HepG2 (cell line): ENCODE data around the gene TPM3. TPM values are rescaled to one million over a fixed set of nuclear protein-coding genes. Genes with fewer than 3 reads are reported as not detected.

ENCODE experiments used
- BORCS8-MEF2B ChIP-seq: sonication (generic); formaldehyde crosslinking; IDR thresholded peaks from 2 replicates; pipeline ENCODE4 v1.8.0; 2022; ENCODE audit warnings: mild to moderate bottlenecking, missing genetic modification reagents
- FOXC1 ChIP-seq: sonication (generic); formaldehyde crosslinking; IDR thresholded peaks from 2 replicates; pipeline ENCODE4 v1.8.0; 2022; ENCODE audit warnings: mild to moderate bottlenecking, missing genetic modification reagents, borderline replicate concordance
- GZF1 ChIP-seq: sonication (generic); formaldehyde crosslinking; IDR thresholded peaks from 2 replicates; pipeline ENCODE4 v1.5.1; 2020; ENCODE audit warnings: mild to moderate bottlenecking, missing genetic modification reagents
- ISL2 ChIP-seq: sonication (generic); formaldehyde crosslinking; IDR thresholded peaks from 2 replicates; pipeline ENCODE4 v1.5.0; 2020; ENCODE audit warnings: missing genetic modification reagents
- MEIS1 ChIP-seq: sonication (generic); formaldehyde crosslinking; IDR thresholded peaks from 2 replicates; pipeline ENCODE4 v1.9.0; 2021; ENCODE audit warnings: mild to moderate bottlenecking, missing genetic modification reagents, moderate library complexity, borderline replicate concordance
- MIER3 ChIP-seq: IDR thresholded peaks from 2 replicates; pipeline ENCODE4 v1.6.1; 2016; ENCODE audit warnings: missing compliant biosample characterization, borderline replicate concordance
- XBP1 ChIP-seq: sonication (generic); formaldehyde crosslinking; IDR thresholded peaks from 2 replicates; pipeline ENCODE4 v1.5.0; 2020; ENCODE audit warnings: missing genetic modification reagents
- ZBTB14 ChIP-seq: sonication (generic); formaldehyde crosslinking; IDR thresholded peaks from 2 replicates; pipeline ENCODE4 v1.4.0; 2020; ENCODE audit warnings: missing genetic modification reagents
- ZNF142 ChIP-seq: sonication (generic); formaldehyde crosslinking; IDR thresholded peaks from 2 replicates; pipeline ENCODE4 v1.4.0; 2020; ENCODE audit warnings: missing genetic modification reagents
- ZNF180 ChIP-seq: sonication (generic); formaldehyde crosslinking; IDR thresholded peaks from 2 replicates; pipeline ENCODE4 v1.4.0; 2020; ENCODE audit warnings: low read depth, missing genetic modification reagents, borderline replicate concordance
- ZNF414 ChIP-seq: sonication (generic); formaldehyde crosslinking; IDR thresholded peaks from 2 replicates; pipeline ENCODE4 v1.5.0; 2020; ENCODE audit warnings: missing genetic modification reagents
- ZNF607 ChIP-seq: sonication (generic); formaldehyde crosslinking; IDR thresholded peaks from 2 replicates; pipeline ENCODE4 v1.5.1; 2020; ENCODE audit warnings: missing genetic modification reagents, mild to moderate bottlenecking, borderline replicate concordance
- ZNF619 ChIP-seq: sonication (generic); formaldehyde crosslinking; IDR thresholded peaks from 2 replicates; pipeline ENCODE4 v1.4.0; 2020; ENCODE audit warnings: mild to moderate bottlenecking, missing genetic modification reagents
- ZNF660 ChIP-seq: sonication (generic); formaldehyde crosslinking; IDR thresholded peaks from 2 replicates; pipeline ENCODE4 v1.5.1; 2020; ENCODE audit warnings: mild to moderate bottlenecking, low read depth, missing genetic modification reagents, borderline replicate concordance
- ZNF687 ChIP-seq: sonication (generic); formaldehyde crosslinking; IDR thresholded peaks from 2 replicates; pipeline ENCODE4 v1.5.1; 2020; ENCODE audit warnings: mild to moderate bottlenecking, missing genetic modification reagents, moderate library complexity
- ZNF782 ChIP-seq: sonication (generic); formaldehyde crosslinking; IDR thresholded peaks from 2 replicates; pipeline ENCODE4 v1.4.0; 2020; ENCODE audit warnings: missing genetic modification reagents, mild to moderate bottlenecking, borderline replicate concordance
- polyA plus RNA-seq, 8 experiments: library from polyadenylated mRNA; depleted of rRNA in 3 of 8; stranded (reverse) in 7 of 8; unstranded in 1 of 8; fragments of >200 nt; fragmentation: Illumina TruSeq in 4 of 8; extraction: Trizol in 4 of 8; gene quantifications; 2 replicates each; pipeline versions ENCODE4 v1.2.1 to v1.2.3, GENCODE V29; 2011 to 2016; ENCODE audit warnings: low read depth in 4 of 8, missing spikeins in 1 of 8, mixed read lengths in 1 of 8; ENCODE audit not compliant: insufficient read depth in 1 of 8
- total RNA-seq, 5 experiments: library from RNA; depleted of rRNA; stranded (reverse); fragments of >200 nt; fragmentation: Illumina TruSeq; extraction: Trizol; gene quantifications; 2 replicates each; pipeline ENCODE4 v1.2.3, GENCODE V29; 2016; ENCODE audit warnings: low read depth in 1 of 5

Gene TPM3
- total and polyA plus RNA-seq, 2 of the 13 experiments (the other 11 are each of a cell fraction or from before 2014, with no cell fraction given): 160 to 307 TPM

- TF ChIP-seq ZNF687 (CRISPR knock-in tag) (peak; percentile 93), BORCS8-MEF2B (peak; percentile 91), ZNF660 (CRISPR knock-in tag) (no peak), FOXC1 (peak; percentile 72; the same call in 1 of the 2 replicates), ZNF142 (no peak), ZBTB14 (CRISPR knock-in tag) (no peak), XBP1 (CRISPR knock-in tag) (no peak), ISL2 (CRISPR knock-in tag) (peak; percentile 71), ZNF414 (peak; percentile 58; the same call in 1 of the 2 replicates), MEIS1 (CRISPR knock-in tag) (peak; percentile 50; the same call in 1 of the 2 replicates), ZNF180 (CRISPR knock-in tag) (no peak), ZNF619 (peak; percentile 83; the same call in 1 of the 2 replicates), GZF1 (CRISPR knock-in tag) (no peak), ZNF607 (CRISPR knock-in tag) (peak; percentile 58; the same call in 1 of the 2 replicates), MIER3 (peak; percentile 84; the same call in 1 of the 2 replicates), ZNF782 (peak; percentile 33; the same call in 1 of the 2 replicates)
Measured at GRCh38 chr1:154183046-154183915, 8.6 kb downstream of the TPM3 start (continued).
